HTR-8/SVneo (cell line): ENCODE data around the gene AP1B1.
"Not testable (repeated sequence)": the region's sequence is repeated elsewhere in the genome, so short reads cannot be mapped to it uniquely, and the experiment has no call there.

Experiments
- DNase-seq: peaks from one replicate; pipeline ENCODE4 v3.0.0; 2011; ENCODE audit warnings: low spot score, mixed read lengths; ENCODE audit not compliant: insufficient read length
- FAIRE-seq: peaks from 2 replicates; lab custom pipeline; 2011; peaks lifted over from hg19 to GRCh38; lab: Jason Lieb, UNC

The AP1B1 gene

GRCh38 chr22:29353286-29353685 lies 35.1 kb downstream of the AP1B1 start:
- FAIRE-seq (no peak), DNase-seq (no peak)

GRCh38 chr22:29352778-29353177 lies 35.6 kb downstream of the AP1B1 start:
- no peak for FAIRE-seq
- DNase-seq, result no peak

GRCh38 chr22:29351891-29352290 lies 36.5 kb downstream of the AP1B1 start:
- no peak for DNase-seq
- FAIRE-seq, result no peak

GRCh38 chr22:29351042-29351441 lies 37.3 kb downstream of the AP1B1 start:
- DNase-seq (no peak), FAIRE-seq (no peak)

GRCh38 chr22:29348956-29349355 lies 39.4 kb downstream of the AP1B1 start:
- no peak for FAIRE-seq
- DNase-seq, result no peak

GRCh38 chr22:29348041-29348440 lies 40.3 kb downstream of the AP1B1 start:
- DNase-seq, result no peak
- FAIRE-seq, result no peak

- FAIRE-seq (no peak), DNase-seq (no peak)
These were observed 41.7 kb downstream of the AP1B1 start for GRCh38 chr22:29346659-29347058.

- no peak for DNase-seq
- FAIRE-seq, result no peak
These were observed 42.4 kb downstream of the AP1B1 start for GRCh38 chr22:29345932-29346331.

GRCh38 chr22:29344889-29345288 lies 43.5 kb downstream of the AP1B1 start:
- FAIRE-seq, DNase-seq: not testable (repeated sequence)

GRCh38 chr22:29344137-29344536 lies 44.2 kb downstream of the AP1B1 start:
- FAIRE-seq (peak; percentile 49), DNase-seq (peak; percentile 83)

GRCh38 chr22:29343313-29343805 lies 45.0 kb downstream of the AP1B1 start:
- FAIRE-seq, result no peak
- DNase-seq, result no peak

GRCh38 chr22:29342577-29343312 lies 45.6 kb downstream of the AP1B1 start:
- DNase-seq, result no peak
- no peak for FAIRE-seq

GRCh38 chr22:29342177-29342576 lies 46.2 kb downstream of the AP1B1 start:
- FAIRE-seq (no peak), DNase-seq (no peak)

- FAIRE-seq, result no peak
These were observed 46.6 kb downstream of the AP1B1 start for GRCh38 chr22:29341849-29342127.

GRCh38 chr22:29341056-29341848 lies 47.1 kb downstream of the AP1B1 start:
- FAIRE-seq (no peak), DNase-seq (no peak)

More at GRCh38 chr22:29341849-29342127, 46.6 kb downstream of the AP1B1 start:
- no peak for DNase-seq

GRCh38 chr22:29340566-29340965 lies 47.8 kb downstream of the AP1B1 start:
- DNase-seq (no peak), FAIRE-seq (no peak)

GRCh38 chr22:29339381-29340235 lies 48.8 kb downstream of the AP1B1 start:
- FAIRE-seq (no peak), DNase-seq (no peak)

GRCh38 chr22:29338398-29338797 lies 50.0 kb downstream of the AP1B1 start:
- FAIRE-seq (no peak), DNase-seq (no peak)

- DNase-seq (no peak), FAIRE-seq (no peak)
These were observed 50.6 kb downstream of the AP1B1 start for GRCh38 chr22:29337631-29338284.
